Mesenchymal stem cell (in vitro differentiated cells and primary cell): Measurements from ENCODE around the gene PARP16.

Experiments
- DNase-seq: peaks from one replicate; pipeline ENCODE4 v3.0.0-alpha.2; 2013
- H2AFZ ChIP-seq: one replicate; pipeline ENCODE4 v1.6.1; 2013; ENCODE audit warnings: low read depth, mild to moderate bottlenecking, control low read depth, inconsistent platforms, low read length, moderate library complexity
- H2AK5ac ChIP-seq: 2 replicates; pipeline ENCODE4 v1.6.1; 2013; ENCODE audit warnings: low read length, moderate library complexity, mild to moderate bottlenecking, inconsistent platforms; ENCODE audit not compliant: severe bottlenecking
- H2BK120ac ChIP-seq: one replicate; pipeline ENCODE4 v1.6.1; 2013; ENCODE audit warnings: low read depth, mild to moderate bottlenecking, inconsistent platforms, low read length, moderate library complexity
- H2BK12ac ChIP-seq, 2 experiments: one replicate each; pipeline ENCODE4 v1.6.1; 2013; ENCODE audit warnings: inconsistent platforms in 2 of 2, low read length in 2 of 2, mild to moderate bottlenecking in 2 of 2, moderate library complexity in 2 of 2, control low read depth in 1 of 2
- H2BK15ac ChIP-seq: one replicate; pipeline ENCODE4 v1.6.1; 2013; ENCODE audit warnings: mild to moderate bottlenecking, low read depth, inconsistent platforms; ENCODE audit not compliant: poor library complexity, severe bottlenecking
- H2BK5ac ChIP-seq: 2 replicates; pipeline ENCODE4 v1.6.1; 2013; ENCODE audit warnings: low read depth, mild to moderate bottlenecking, low read length, control low read depth, inconsistent platforms; ENCODE audit not compliant: poor library complexity, severe bottlenecking
- H3K14ac ChIP-seq, 2 experiments: one replicate each; pipeline ENCODE4 v1.6.1; 2013; ENCODE audit warnings: inconsistent platforms in 2 of 2, low read length in 2 of 2, control low read depth in 1 of 2, mild to moderate bottlenecking in 1 of 2, moderate library complexity in 1 of 2
- H3K18ac ChIP-seq, 2 experiments: one replicate each; pipeline ENCODE4 v1.6.1; 2013; ENCODE audit warnings: inconsistent platforms in 2 of 2, low read length in 2 of 2, control low read depth in 1 of 2, low read depth in 1 of 2, mild to moderate bottlenecking in 1 of 2
- H3K23ac ChIP-seq, 2 experiments: one replicate each; pipeline ENCODE4 v1.6.1; 2013; ENCODE audit warnings: inconsistent platforms in 2 of 2, low read length in 2 of 2, mild to moderate bottlenecking in 2 of 2, moderate library complexity in 2 of 2, control low read depth in 1 of 2
- H3K27ac ChIP-seq: 2 replicates; pipeline ENCODE4 v1.5.1; 2013; ENCODE audit warnings: mild to moderate bottlenecking, moderate library complexity, low read length, control low read depth, inconsistent platforms; ENCODE audit not compliant: poor library complexity, severe bottlenecking
- H3K27me3 ChIP-seq, 2 experiments: 2 replicates each; pipeline versions ENCODE4 v1.6.1 to v1.7.0; 2013; ENCODE audit warnings: low read length in 2 of 2, mild to moderate bottlenecking in 2 of 2, moderate library complexity in 2 of 2, control low read depth in 1 of 2, inconsistent platforms in 1 of 2; ENCODE audit not compliant: control insufficient read depth in 1 of 2, insufficient read depth in 1 of 2
- H3K36me3 ChIP-seq, 2 experiments: 2 replicates each; pipeline versions ENCODE4 v1.6.1 to v1.7.0; 2013; ENCODE audit warnings: low read length in 2 of 2, control low read depth in 1 of 2, inconsistent platforms in 1 of 2, low read depth in 1 of 2, mild to moderate bottlenecking in 1 of 2; ENCODE audit not compliant: insufficient read depth in 2 of 2, control insufficient read depth in 1 of 2
- H3K4ac ChIP-seq, 2 experiments: one replicate each; pipeline ENCODE4 v1.6.1; 2013; ENCODE audit warnings: inconsistent platforms in 2 of 2, low read length in 2 of 2, mild to moderate bottlenecking in 2 of 2, moderate library complexity in 2 of 2, control low read depth in 1 of 2, low read depth in 1 of 2
- H3K4me1 ChIP-seq: 2 replicates; pipeline ENCODE4 v1.6.1; 2013; ENCODE audit warnings: low read depth, low read length, control low read depth; ENCODE audit not compliant: control insufficient read depth, insufficient read depth
- H3K4me2 ChIP-seq: 2 replicates; pipeline ENCODE4 v1.6.1; 2013; ENCODE audit warnings: low read length, mild to moderate bottlenecking, inconsistent platforms; ENCODE audit not compliant: poor library complexity, severe bottlenecking
- H3K4me3 ChIP-seq, 2 experiments: 2 replicates each; pipeline versions ENCODE4 v1.5.1 to v1.7.0; 2013; ENCODE audit warnings: low read length in 2 of 2, mild to moderate bottlenecking in 2 of 2, control low read depth in 1 of 2, low read depth in 1 of 2; ENCODE audit not compliant: insufficient read depth in 1 of 2
- H3K79me1 ChIP-seq: replicated peaks from 2 replicates; pipeline ENCODE4 v1.6.1; 2013; ENCODE audit warnings: mild to moderate bottlenecking, control low read depth, low read length, inconsistent platforms; ENCODE audit not compliant: poor library complexity, severe bottlenecking
- H3K9ac ChIP-seq: 2 replicates; pipeline ENCODE4 v1.7.0; 2013; ENCODE audit warnings: mild to moderate bottlenecking, low read length, moderate library complexity
- H3K9me3 ChIP-seq: 2 replicates; pipeline ENCODE4 v1.7.0; 2013; ENCODE audit warnings: mild to moderate bottlenecking, low read length; ENCODE audit not compliant: control insufficient read depth
- H4K8ac ChIP-seq: one replicate; pipeline ENCODE4 v1.6.1; 2013; ENCODE audit warnings: inconsistent platforms, mild to moderate bottlenecking, low read length, moderate library complexity
- H4K91ac ChIP-seq: one replicate; pipeline ENCODE4 v1.6.1; 2013; ENCODE audit warnings: mild to moderate bottlenecking, low read length, inconsistent platforms
- WGBS: methylation state at CpG from one replicate; pipeline ENCODE4 v1.1.7; 2013; ENCODE audit warnings: mixed read lengths; 5-methylcytosine and 5-hydroxymethylcytosine counted together

Gene PARP16

GRCh38 chr15:65328506-65329287 lies 42.0 kb upstream of the PARP16 start:
- H3K36me3 ChIP-seq, result peaks cover 0 to 7% of the 10 kb centered on the region in 2 experiments
- H3K27ac ChIP-seq, result no peak overlapping the region
- H4K8ac ChIP-seq, result no peak overlapping the region
- no peak overlapping the region for H2BK15ac ChIP-seq
- no peak overlapping the region for H3K4me3 ChIP-seq
- no peak overlapping the region for H2BK120ac ChIP-seq
- H3K4me1 ChIP-seq, result peaks cover 6% of the 10 kb centered on the region
- H3K4me2 ChIP-seq, result no peak overlapping the region
- H3K9me3 ChIP-seq, result no peaks in the 10 kb centered on the region
- no peak overlapping the region for H4K91ac ChIP-seq
- H3K4ac ChIP-seq, result no peak overlapping the region
- WGBS, result 91% methylated on average over 21 of the region's 21 CpGs
- no peak overlapping the region for H2BK12ac ChIP-seq
- H2AK5ac ChIP-seq, result no peak overlapping the region
- no peak overlapping the region for H3K18ac ChIP-seq
- peaks cover 9 to 51% of the 10 kb centered on the region in 2 experiments for H3K27me3 ChIP-seq
- H3K79me1 ChIP-seq, result no peaks in the 10 kb centered on the region
- no peak overlapping the region for H3K23ac ChIP-seq
- no peak overlapping the region for H2AFZ ChIP-seq
- no peak overlapping the region for H3K14ac ChIP-seq
- no peak for DNase-seq
- H3K9ac ChIP-seq, result no peak overlapping the region
- H2BK5ac ChIP-seq, result no peak overlapping the region

GRCh38 chr15:65327651-65328393 lies 41.1 kb upstream of the PARP16 start:
- Histone ChIP-seq H3K4me3 (no peak overlapping the region), H2AFZ (no peak overlapping the region), H3K4ac (no peak overlapping the region), H3K18ac (no peak overlapping the region), H4K8ac (no peak overlapping the region), H2BK12ac (no peak overlapping the region), H2BK5ac (no peak overlapping the region), H2BK120ac (no peak overlapping the region), H2AK5ac (no peak overlapping the region), H3K27ac (no peak overlapping the region), H3K4me1 (peaks cover 6% of the 10 kb centered on the region), H3K9me3 (no peaks in the 10 kb centered on the region), H2BK15ac (no peak overlapping the region), H3K79me1 (no peaks in the 10 kb centered on the region), H3K4me2 (no peak overlapping the region), H3K9ac (no peak overlapping the region), H4K91ac (no peak overlapping the region), H3K23ac (no peak overlapping the region), H3K14ac (no peak overlapping the region), H3K27me3 (peaks cover 9 to 44% of the 10 kb centered on the region in 2 experiments), H3K36me3 (peaks cover 0 to 7% of the 10 kb centered on the region in 2 experiments)
- WGBS, result 89% methylated on average over 12 of the region's 12 CpGs
- DNase-seq, result no peak

GRCh38 chr15:65326818-65327217 lies 40.1 kb upstream of the PARP16 start:
- H3K79me1 ChIP-seq, result no peaks in the 10 kb centered on the region
- no peak overlapping the region for H3K4me3 ChIP-seq
- no peak overlapping the region for H2BK15ac ChIP-seq
- no peak overlapping the region for H3K27ac ChIP-seq
- H2AK5ac ChIP-seq, result no peak overlapping the region
- peaks cover 6% of the 10 kb centered on the region for H3K4me1 ChIP-seq
- H3K18ac ChIP-seq, result no peak overlapping the region
- H2BK5ac ChIP-seq, result no peak overlapping the region
- H3K27me3 ChIP-seq, result peaks cover 15 to 45% of the 10 kb centered on the region in 2 experiments
- H3K4me2 ChIP-seq, result no peak overlapping the region
- H2BK12ac ChIP-seq, result no peak overlapping the region
- 93% methylated on average over 2 of the region's 2 CpGs for WGBS
- DNase-seq, result no peak
- no peak overlapping the region for H3K14ac ChIP-seq
- no peak overlapping the region for H3K4ac ChIP-seq
- H3K9me3 ChIP-seq, result no peaks in the 10 kb centered on the region
- H4K91ac ChIP-seq, result no peak overlapping the region
- H3K36me3 ChIP-seq, result peaks cover 0 to 7% of the 10 kb centered on the region in 2 experiments
- peak overlapping the region; percentile 45 for H2BK120ac ChIP-seq
- no peak overlapping the region for H3K9ac ChIP-seq
- H3K23ac ChIP-seq, result no peak overlapping the region
- H2AFZ ChIP-seq, result no peak overlapping the region
- H4K8ac ChIP-seq, result no peak overlapping the region

- no peak overlapping the region for H3K14ac ChIP-seq
- no peaks in the 10 kb centered on the region for H3K79me1 ChIP-seq
- peak overlapping the region in 1 of 2 experiments; percentile 8 for H3K18ac ChIP-seq
- H3K23ac ChIP-seq, result no peak overlapping the region
- H2BK12ac ChIP-seq, result peak overlapping the region in 1 of 2 experiments; percentile 0
- H4K91ac ChIP-seq, result no peak overlapping the region
- H3K4me2 ChIP-seq, result no peak overlapping the region
- H3K4ac ChIP-seq, result no peak overlapping the region
- 63% methylated on average over 12 of the region's 12 CpGs for WGBS
- no peak for DNase-seq
- H2AK5ac ChIP-seq, result no peak overlapping the region
- no peak overlapping the region for H3K27ac ChIP-seq
- no peak overlapping the region for H2BK5ac ChIP-seq
- no peaks in the 10 kb centered on the region for H3K9me3 ChIP-seq
- H3K4me3 ChIP-seq, result no peak overlapping the region
- H2AFZ ChIP-seq, result no peak overlapping the region
- no peak overlapping the region for H2BK120ac ChIP-seq
- peaks cover 21 to 45% of the 10 kb centered on the region in 2 experiments for H3K27me3 ChIP-seq
- peak overlapping the region; percentile 62 for H4K8ac ChIP-seq
- H3K9ac ChIP-seq, result no peak overlapping the region
- no peak overlapping the region for H2BK15ac ChIP-seq
- peaks cover 0 to 7% of the 10 kb centered on the region in 2 experiments for H3K36me3 ChIP-seq
- peaks cover 6% of the 10 kb centered on the region for H3K4me1 ChIP-seq
These were observed 39.4 kb upstream of the PARP16 start for GRCh38 chr15:65326117-65326526.
